NCI-H460 (cell line): ENCODE data around the gene SREK1IP1. TPM values are rescaled to one million over a fixed set of nuclear protein-coding genes. Genes with fewer than 3 reads are reported as not detected.

Experiments
- DNase-seq: peaks from one replicate; pipeline ENCODE4 v3.0.0-alpha.2; 2016; ENCODE audit warnings: low read depth; ENCODE audit errors: extremely low read depth
- total RNA-seq: library from RNA; depleted of rRNA; stranded (reverse); fragments of >200 nt; shearing (Covaris generic); gene quantifications from 2 replicates; pipeline ENCODE4 v1.2.3, GENCODE V29; 2014; rRNA removed

The SREK1IP1 gene
- total RNA-seq, 1 experiment from 2014 or later = 9.1 TPM

GRCh38 chr5:64688391-64688790 lies 80.1 kb downstream of the SREK1IP1 start:
- DNase-seq = no peak

GRCh38 chr5:64685866-64686265 lies 82.6 kb downstream of the SREK1IP1 start:
- DNase-seq = no peak

GRCh38 chr5:64682608-64683007 lies 85.9 kb downstream of the SREK1IP1 start:
- no peak for DNase-seq

- DNase-seq = no peak
Observed at GRCh38 chr5:64680289-64680688, 88.2 kb downstream of the SREK1IP1 start.

GRCh38 chr5:64678374-64678773 lies 90.1 kb downstream of the SREK1IP1 start:
- DNase-seq = no peak

- DNase-seq = no peak
Observed at GRCh38 chr5:64671678-64672077, 96.8 kb downstream of the SREK1IP1 start.

GRCh38 chr5:64670277-64670676 lies 98.2 kb downstream of the SREK1IP1 start:
- no peak for DNase-seq

Other genes with a start within 250 kb of the SREK1IP1 start
- gene SHISAL2B, start 78.2 kb downstream of the SREK1IP1 start, total RNA-seq = not detected in 2 replicates
- 28.4 and 33.5 TPM in 2 replicates for gene CWC27, start 239 bp upstream of the SREK1IP1 start, total RNA-seq